Stimulated activated naive B cell treated with anti-CD40 and anti-IgM and Interleukin-4, amounts not matched to agents 10 μg/mL and 1 μg/mL and 100 μg/mL, for 72 hours (primary cell): ENCODE data around the gene SRPK2.
"Not testable (repeated sequence)": the region's sequence is repeated elsewhere in the genome, so short reads cannot be mapped to it uniquely, and the experiment has no call there.

Experiments
- ATAC-seq, 2 donors: fragments of 150-1000 bp; cut with Tn5 transposase; replicated peaks; 2 replicates each; pipeline ENCODE4 v1.10.0; 2021; ENCODE audit warnings: moderate library complexity in 1 of 2
- DNase-seq: peaks from one replicate; pipeline ENCODE4 v3.0.0; 2021
- H3K27ac Mint-ChIP-seq: one replicate; pipeline ENCODE4 v1.8.0; 2022; ENCODE audit warnings: mild to moderate bottlenecking, mixed read lengths
- H3K27me3 Mint-ChIP-seq, 2 donors: one replicate each; pipeline ENCODE4 v1.8.0; 2022; ENCODE audit warnings: mixed read lengths in 2 of 2
- H3K36me3 Mint-ChIP-seq, 2 donors: one replicate each; pipeline ENCODE4 v1.8.0; 2022; ENCODE audit warnings: mixed read lengths in 2 of 2, mild to moderate bottlenecking in 1 of 2
- H3K4me1 Mint-ChIP-seq, 2 donors: one replicate each; pipeline ENCODE4 v1.8.0; 2022; ENCODE audit warnings: mixed read lengths in 2 of 2, mild to moderate bottlenecking in 1 of 2
- H3K4me3 Mint-ChIP-seq, 2 donors: one replicate each; pipeline ENCODE4 v1.8.0; 2022; ENCODE audit warnings: mild to moderate bottlenecking in 2 of 2, mixed read lengths in 2 of 2, moderate library complexity in 1 of 2
- H3K9me3 Mint-ChIP-seq, 2 donors: one replicate each; pipeline ENCODE4 v1.8.0; 2022; ENCODE audit warnings: mixed read lengths in 2 of 2, mild to moderate bottlenecking in 1 of 2

SRPK2 gene

GRCh38 chr7:105195891-105196290, 192.8 kb downstream of the SRPK2 start:
- H3K4me3 Mint-ChIP-seq: no peak overlapping the region
- ATAC-seq: no peak

DNA sequence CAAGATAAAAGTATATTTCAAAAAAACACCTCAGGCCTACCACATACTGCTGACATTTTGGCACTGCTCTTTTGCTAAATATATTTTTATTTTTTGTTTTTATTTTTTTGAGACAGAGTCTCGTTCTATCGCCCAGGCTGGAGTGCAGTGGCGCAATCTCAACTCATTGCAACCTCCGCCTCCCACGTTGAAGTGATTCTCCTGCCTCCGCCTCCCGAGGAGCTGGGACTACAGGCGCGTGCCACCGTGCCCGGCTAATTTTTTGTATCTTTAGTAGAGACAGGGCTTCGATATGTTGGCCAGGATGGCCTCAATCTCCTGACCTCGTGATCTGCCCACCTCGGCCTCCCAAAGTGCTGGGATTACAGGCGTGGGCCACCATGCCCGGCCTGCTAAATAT, 193.8 kb downstream of the SRPK2 start:
- ATAC-seq, DNase-seq, H3K27me3 Mint-ChIP-seq, H3K4me3 Mint-ChIP-seq, H3K9me3 Mint-ChIP-seq: not testable (repeated sequence)
- peaks cover 35 to 40% of the 10 kb centered on the region in 2 donors for H3K4me1 Mint-ChIP-seq
- H3K27ac Mint-ChIP-seq: peak overlapping the region; percentile 67
- peaks cover 12 to 30% of the 10 kb centered on the region in 2 donors for H3K36me3 Mint-ChIP-seq

More at GRCh38 chr7:105195891-105196290, 192.8 kb downstream of the SRPK2 start:
- H3K27ac Mint-ChIP-seq: peak overlapping the region; percentile 67
- H3K27me3 Mint-ChIP-seq: no peaks in the 10 kb centered on the region
- no peak for DNase-seq
- peaks cover 0 to 2% of the 10 kb centered on the region in 2 donors for H3K9me3 Mint-ChIP-seq
- peaks cover 33 to 37% of the 10 kb centered on the region in 2 donors for H3K4me1 Mint-ChIP-seq
- H3K36me3 Mint-ChIP-seq: peaks cover 16 to 33% of the 10 kb centered on the region in 2 donors

GRCh38 chr7:105191331-105191730, 197.4 kb downstream of the SRPK2 start:
- DNase-seq (no peak), ATAC-seq (peak; percentile 94 to 96)
- Mint-ChIP-seq H3K27ac (peak overlapping the region; percentile 10), H3K9me3 (peaks cover 0 to 2% of the 10 kb centered on the region in 2 donors), H3K4me1 (peaks cover 41 to 47% of the 10 kb centered on the region in 2 donors), H3K36me3 (peaks cover 11 to 38% of the 10 kb centered on the region in 2 donors), H3K27me3 (no peaks in the 10 kb centered on the region), H3K4me3 (no peak overlapping the region)

DNA sequence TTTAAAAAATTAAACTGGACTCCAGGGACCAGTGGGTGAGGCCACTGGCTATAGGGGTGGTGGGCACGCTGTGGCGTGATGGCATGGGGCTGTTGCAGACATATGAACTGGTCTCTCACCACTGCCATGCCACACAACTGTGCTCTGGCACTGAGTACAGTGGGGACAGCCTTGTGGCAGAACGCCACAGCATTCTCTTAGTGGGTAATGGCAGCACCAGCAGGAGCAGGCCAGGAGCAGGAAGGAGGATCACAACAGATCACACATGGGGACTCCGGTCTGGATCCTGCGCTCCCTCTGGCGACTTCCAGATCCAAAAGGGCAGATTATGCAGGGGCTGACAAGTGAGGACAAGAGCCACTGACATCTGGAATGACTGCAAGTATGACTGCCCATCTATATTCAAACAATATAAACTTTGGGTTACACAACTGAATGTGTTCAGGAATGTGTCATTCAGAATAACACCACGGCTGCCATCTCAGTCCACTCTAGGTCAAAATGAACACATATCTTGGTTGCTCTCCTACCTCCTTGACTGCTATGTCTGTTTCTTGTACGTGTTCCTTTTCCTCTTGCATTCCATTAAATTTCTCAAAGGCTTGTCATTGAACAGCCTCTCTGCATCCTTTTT, 198.7 kb downstream of the SRPK2 start:
- H3K36me3 Mint-ChIP-seq: peaks cover 11 to 31% of the 10 kb centered on the region in 2 donors
- no peak overlapping the region for H3K27ac Mint-ChIP-seq
- ATAC-seq (no peak), DNase-seq (no peak)
- peaks cover 0 to 2% of the 10 kb centered on the region in 2 donors for H3K9me3 Mint-ChIP-seq
- no peaks in the 10 kb centered on the region for H3K27me3 Mint-ChIP-seq
- H3K4me1 Mint-ChIP-seq: peaks cover 36 to 47% of the 10 kb centered on the region in 2 donors
- no peak overlapping the region for H3K4me3 Mint-ChIP-seq

GRCh38 chr7:105188201-105188600, 200.5 kb downstream of the SRPK2 start:
- no peak for ATAC-seq
- no peak overlapping the region for H3K27ac Mint-ChIP-seq
- no peaks in the 10 kb centered on the region for H3K27me3 Mint-ChIP-seq
- peaks cover 33 to 43% of the 10 kb centered on the region in 2 donors for H3K4me1 Mint-ChIP-seq
- H3K9me3 Mint-ChIP-seq: no peaks in the 10 kb centered on the region
- H3K36me3 Mint-ChIP-seq: peaks cover 8 to 27% of the 10 kb centered on the region in 2 donors
- DNase-seq: no peak
- no peak overlapping the region for H3K4me3 Mint-ChIP-seq

GRCh38 chr7:105187302-105188169, 201.2 kb downstream of the SRPK2 start:
- Mint-ChIP-seq H3K4me1 (peaks cover 28 to 36% of the 10 kb centered on the region in 2 donors), H3K9me3 (no peaks in the 10 kb centered on the region), H3K4me3 (no peak overlapping the region), H3K27ac (no peak overlapping the region), H3K27me3 (no peaks in the 10 kb centered on the region), H3K36me3 (peaks cover 4 to 21% of the 10 kb centered on the region in 2 donors)
- ATAC-seq (no peak), DNase-seq (no peak)

DNA sequence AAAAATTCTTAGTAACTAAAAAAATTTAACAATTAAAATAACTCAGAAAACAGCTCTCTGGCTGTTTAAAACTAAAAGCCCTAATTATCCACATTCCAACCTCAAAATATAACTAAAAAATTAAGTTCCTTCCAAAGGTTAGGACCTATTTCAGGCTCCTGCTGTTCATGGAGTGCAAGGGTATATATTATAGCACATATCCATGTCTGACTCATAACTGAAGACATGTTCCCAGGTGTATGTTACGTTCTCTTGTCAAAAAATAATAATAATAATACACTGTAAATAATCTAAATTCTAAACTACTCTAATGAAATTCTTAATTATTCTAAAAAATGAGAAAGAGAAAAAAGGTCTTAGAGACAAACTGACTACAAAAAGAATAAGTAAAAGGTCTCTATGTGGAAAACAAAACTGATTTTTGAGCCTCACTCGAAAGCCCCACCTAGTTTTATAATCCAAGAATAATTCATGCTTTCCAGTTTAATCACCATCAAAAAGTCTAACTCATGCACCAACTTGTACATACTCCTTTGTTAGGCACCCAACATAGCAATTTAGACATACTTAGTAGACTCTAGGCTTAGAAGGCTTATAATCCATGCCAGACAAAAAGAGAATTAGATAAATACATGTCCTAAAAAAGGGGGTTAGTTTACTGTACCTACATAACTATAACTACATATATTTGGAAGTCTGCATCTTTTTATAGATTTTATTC, 203.3 kb downstream of the SRPK2 start:
- peaks cover 25% of the 10 kb centered on the region in 2 donors for H3K4me1 Mint-ChIP-seq
- H3K27ac Mint-ChIP-seq: no peak overlapping the region
- H3K9me3 Mint-ChIP-seq: no peaks in the 10 kb centered on the region
- ATAC-seq: no peak
- no peaks in the 10 kb centered on the region for H3K27me3 Mint-ChIP-seq
- H3K36me3 Mint-ChIP-seq: peaks cover 13 to 29% of the 10 kb centered on the region in 2 donors
- DNase-seq: no peak
- H3K4me3 Mint-ChIP-seq: no peak overlapping the region

- DNase-seq (no peak), ATAC-seq (no peak)
- Mint-ChIP-seq H3K4me3 (no peak overlapping the region), H3K36me3 (peaks cover 8 to 18% of the 10 kb centered on the region in 2 donors), H3K27me3 (no peaks in the 10 kb centered on the region), H3K4me1 (peaks cover 8 to 11% of the 10 kb centered on the region in 2 donors), H3K27ac (no peak overlapping the region), H3K9me3 (peaks cover 4% of the 10 kb centered on the region in 2 donors)
Measured at GRCh38 chr7:105180002-105180401, 208.7 kb downstream of the SRPK2 start.

DNA sequence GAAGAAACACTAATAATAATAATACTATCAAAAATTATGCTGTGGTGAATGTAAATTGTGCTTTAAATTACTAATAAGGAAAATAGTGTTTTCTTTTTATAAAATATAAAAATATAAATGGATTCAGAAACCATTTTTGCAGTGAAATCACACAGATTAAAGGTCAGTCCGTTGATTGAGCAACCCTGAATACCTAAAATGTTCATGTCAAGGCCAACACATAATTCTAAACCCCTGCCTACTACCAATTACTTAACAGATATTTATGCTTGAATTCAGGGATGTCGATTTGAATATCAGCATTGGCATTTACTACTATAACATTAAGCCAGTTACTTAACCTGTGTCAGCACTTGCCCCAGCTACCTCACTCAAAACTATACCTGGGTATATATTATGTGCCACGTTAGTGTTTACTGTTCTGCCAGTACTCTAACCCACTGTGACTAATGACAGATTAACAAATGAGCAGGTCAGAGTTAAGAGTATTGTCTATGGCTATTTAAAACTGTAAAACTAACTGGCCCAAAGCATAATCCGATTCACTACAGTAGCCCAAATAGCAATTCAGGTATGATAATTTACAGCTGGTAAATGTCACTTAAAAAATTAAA, 209.7 kb downstream of the SRPK2 start:
- Mint-ChIP-seq H3K27me3 (no peaks in the 10 kb centered on the region), H3K27ac (no peak overlapping the region), H3K4me1 (peaks cover 14 to 16% of the 10 kb centered on the region in 2 donors), H3K9me3 (peaks cover 4% of the 10 kb centered on the region in 2 donors), H3K4me3 (no peak overlapping the region), H3K36me3 (peaks cover 8 to 18% of the 10 kb centered on the region in 2 donors)
- no peak for DNase-seq
- ATAC-seq: no peak

- Mint-ChIP-seq H3K9me3 (peaks cover 4% of the 10 kb centered on the region in 2 donors), H3K27me3 (no peaks in the 10 kb centered on the region), H3K4me3 (no peak overlapping the region), H3K4me1 (peaks cover 17 to 20% of the 10 kb centered on the region in 2 donors), H3K27ac (no peak overlapping the region), H3K36me3 (peaks cover 8 to 18% of the 10 kb centered on the region in 2 donors)
- DNase-seq (no peak), ATAC-seq (no peak)
Measured at GRCh38 chr7:105178177-105178576, 210.5 kb downstream of the SRPK2 start.

GRCh38 chr7:105177026-105177425, 211.7 kb downstream of the SRPK2 start:
- no peak for DNase-seq
- ATAC-seq: no peak
- Mint-ChIP-seq H3K36me3 (peaks cover 8 to 18% of the 10 kb centered on the region in 2 donors), H3K4me1 (peaks cover 17 to 26% of the 10 kb centered on the region in 2 donors), H3K4me3 (no peak overlapping the region), H3K27me3 (no peaks in the 10 kb centered on the region), H3K27ac (no peak overlapping the region), H3K9me3 (peaks cover 4% of the 10 kb centered on the region in 2 donors)

DNA sequence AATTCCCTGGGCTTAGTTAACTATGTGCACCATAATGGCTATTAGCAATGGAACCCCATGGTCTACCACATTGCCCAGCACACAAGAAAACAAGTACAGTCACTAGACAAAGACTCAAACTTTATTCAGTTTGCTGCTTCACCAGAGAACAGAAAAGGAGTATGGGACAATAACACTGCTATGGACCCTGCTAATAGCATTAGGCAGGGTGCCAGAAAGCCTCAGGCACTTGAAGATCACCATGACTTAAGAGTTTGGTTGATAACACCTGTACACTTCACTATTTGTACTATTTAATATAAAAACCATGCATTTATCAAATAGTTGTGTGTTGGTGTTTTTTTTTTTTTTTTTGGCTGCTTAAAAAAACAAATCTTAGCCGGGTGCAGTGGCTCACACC, 215.1 kb downstream of the SRPK2 start:
- Mint-ChIP-seq H3K4me3 (no peak overlapping the region), H3K9me3 (no peaks in the 10 kb centered on the region), H3K27me3 (no peaks in the 10 kb centered on the region)

DNA sequence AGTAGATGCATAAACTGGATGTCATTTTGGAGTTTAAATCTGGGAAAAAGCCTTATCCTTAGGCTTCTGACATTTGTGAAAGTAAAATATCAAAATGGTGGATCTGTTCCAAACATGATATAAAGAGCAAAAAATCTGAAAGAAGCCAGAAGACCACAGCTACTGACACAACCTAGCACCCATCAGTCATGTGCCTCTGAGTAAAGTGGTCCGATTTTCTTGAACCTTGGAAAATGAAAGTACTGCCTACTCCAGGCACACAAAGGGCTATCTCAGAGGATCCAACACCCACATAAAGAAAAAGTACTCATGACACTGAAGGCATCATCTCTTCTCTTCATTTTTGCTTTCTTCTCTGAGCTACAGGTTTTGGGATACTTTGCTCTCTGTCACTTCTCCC, 224.0 kb downstream of the SRPK2 start:
- ATAC-seq (no peak), DNase-seq (no peak)
- H3K4me1 Mint-ChIP-seq: peaks cover 0 to 5% of the 10 kb centered on the region in 2 donors
- H3K36me3 Mint-ChIP-seq: peaks cover 27 to 43% of the 10 kb centered on the region in 2 donors
- no peak overlapping the region for H3K4me3 Mint-ChIP-seq
- H3K27me3 Mint-ChIP-seq: no peaks in the 10 kb centered on the region
- no peaks in the 10 kb centered on the region for H3K9me3 Mint-ChIP-seq
- no peak overlapping the region for H3K27ac Mint-ChIP-seq

More for the DNA sequence above, 215.1 kb downstream of the SRPK2 start:
- H3K27ac Mint-ChIP-seq: no peak overlapping the region
- DNase-seq (no peak), ATAC-seq (no peak)
- peaks cover 13 to 29% of the 10 kb centered on the region in 2 donors for H3K4me1 Mint-ChIP-seq
- H3K36me3 Mint-ChIP-seq: peaks cover 2 to 4% of the 10 kb centered on the region in 2 donors

GRCh38 chr7:105163718-105164117, 225.0 kb downstream of the SRPK2 start:
- H3K36me3 Mint-ChIP-seq: peaks cover 25 to 39% of the 10 kb centered on the region in 2 donors

More at GRCh38 chr7:105163718-105164117, 225.0 kb downstream of the SRPK2 start:
- H3K4me3 Mint-ChIP-seq: no peak overlapping the region
- ATAC-seq (no peak), DNase-seq (no peak)
- peaks cover 0 to 5% of the 10 kb centered on the region in 2 donors for H3K4me1 Mint-ChIP-seq
- H3K27me3 Mint-ChIP-seq: no peaks in the 10 kb centered on the region
- no peaks in the 10 kb centered on the region for H3K9me3 Mint-ChIP-seq
- H3K27ac Mint-ChIP-seq: no peak overlapping the region
